Activated CD8-positive, alpha-beta T cell treated with anti-CD3 and anti-CD28 coated beads, Interleukin-2, amount 10 ng/mL, durations not matched to agents 7 days and 5 days (primary cell): Measurements from ENCODE around the gene EXOC3L1. TPM values are rescaled to one million over a fixed set of nuclear protein-coding genes. Genes with fewer than 3 reads are reported as not detected.

Experiments used
- ATAC-seq: fragments of 150-1000 bp; cut with Tn5 transposase; one replicate; pipeline ENCODE4 v1.10.0; 2021; ENCODE audit warnings: moderate library complexity
- CTCF ChIA-PET: fragments of 350-600 bp; sonication (Branson Sonifier 250); formaldehyde crosslinking; loops from one replicate; lab custom pipeline; 2021; ENCODE audit warnings: antibody characterized with exemption; lab: Charles Lee
- POLR2A ChIA-PET: fragments of 350-600 bp; sonication (Branson Sonifier 250); formaldehyde crosslinking; loops from one replicate; lab custom pipeline; 2021; ENCODE audit warnings: antibody characterized with exemption; lab: Charles Lee
- DNase-seq: peaks from one replicate; pipeline ENCODE4 v3.0.0-alpha.2; 2020
- H3K27ac Mint-ChIP-seq: one replicate; pipeline ENCODE4 v1.8.0; 2021; ENCODE audit warnings: mild to moderate bottlenecking, mixed read lengths
- H3K27me3 Mint-ChIP-seq: one replicate; pipeline ENCODE4 v1.8.0; 2021; ENCODE audit warnings: low read depth, mixed read lengths
- H3K36me3 Mint-ChIP-seq: one replicate; pipeline ENCODE4 v1.8.0; 2021; ENCODE audit warnings: low read depth, mixed read lengths
- H3K4me1 Mint-ChIP-seq: one replicate; pipeline ENCODE4 v1.8.0; 2021; ENCODE audit warnings: low read depth, mixed read lengths
- H3K4me3 Mint-ChIP-seq: one replicate; pipeline ENCODE4 v1.8.0; 2021; ENCODE audit warnings: mild to moderate bottlenecking, mixed read lengths
- H3K9me3 Mint-ChIP-seq: one replicate; pipeline ENCODE4 v1.8.0; 2022; ENCODE audit warnings: mixed read lengths; ENCODE audit not compliant: insufficient read depth
- total RNA-seq, 2 experiments: library from RNA; stranded (reverse); gene quantifications; one replicate each; pipeline ENCODE4 v1.2.3, GENCODE V29; 2021

Gene EXOC3L1
- total RNA-seq, 2 experiments from 2014 or later: not detected

DNA sequence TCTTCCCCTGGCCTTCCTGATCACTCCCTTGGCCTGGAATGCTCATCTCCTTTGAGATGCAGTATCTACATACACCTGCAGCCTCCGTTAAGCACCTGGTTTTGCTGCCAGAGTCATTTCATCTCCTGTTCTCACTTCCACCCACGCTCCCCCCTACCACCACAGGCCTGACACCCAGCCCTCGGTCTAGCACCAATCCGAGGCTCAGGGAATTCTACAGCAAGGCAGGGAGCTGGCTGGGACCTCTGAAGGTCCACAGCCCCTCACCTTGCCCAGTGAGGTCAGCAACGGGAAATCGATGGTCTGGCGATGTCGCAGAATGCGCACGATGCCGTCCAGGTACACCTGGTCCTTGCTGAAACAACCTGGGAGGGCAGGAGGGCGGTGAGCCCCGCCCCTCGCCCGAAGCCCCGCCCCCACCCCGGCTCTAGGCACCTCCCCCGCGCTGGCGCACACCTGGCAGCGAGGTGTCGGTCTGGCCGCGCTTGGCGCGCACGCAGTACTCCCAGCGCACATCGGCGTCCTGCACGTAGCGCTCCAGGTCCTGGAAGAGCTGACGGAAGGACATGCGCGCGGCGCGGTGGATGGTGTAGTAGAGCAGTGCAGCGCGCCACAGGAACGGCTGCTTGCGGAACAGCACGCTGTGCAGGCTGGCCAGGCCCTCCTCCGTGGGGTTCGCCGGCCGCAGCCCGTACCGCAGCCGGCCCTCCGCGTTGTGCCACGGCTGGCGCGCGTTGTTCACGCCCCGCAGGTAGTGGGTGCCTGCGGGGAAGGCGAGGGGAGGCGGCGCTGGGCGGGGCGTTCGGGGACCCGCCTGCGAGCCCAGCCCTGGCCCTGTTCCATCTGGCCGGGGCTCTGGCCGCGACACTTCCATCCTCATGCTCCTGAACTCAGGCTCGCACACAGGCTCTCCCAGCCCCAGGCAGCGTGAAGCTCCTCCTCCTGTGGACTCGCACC lies 11.9 kb downstream of the EXOC3L1 start:
- DNase-seq: peak; percentile 69
- Mint-ChIP-seq H3K4me1 (peaks cover 45% of the 10 kb centered on the region), H3K4me3 (peak overlapping the region; percentile 61), H3K27ac (no peak overlapping the region), H3K27me3 (peaks cover 21% of the 10 kb centered on the region), H3K9me3 (no peaks in the 10 kb centered on the region), H3K36me3 (peaks cover 22% of the 10 kb centered on the region)
- ChIA-PET CTCF (interaction anchor here (0.8 to 6.6 kb wide), 6 partner anchors 9 to 297 kb away, joined by 3 to 47 read pairs (median 5); partner anchors contain the start of genes FBXL8, PDP2 and TRADD), POLR2A (interaction anchor here (0.6 kb wide), 1 partner anchor 70 kb away, joined by 3 read pairs; no protein-coding TSS in a partner anchor)
- ATAC-seq: peak; percentile 55

DNA sequence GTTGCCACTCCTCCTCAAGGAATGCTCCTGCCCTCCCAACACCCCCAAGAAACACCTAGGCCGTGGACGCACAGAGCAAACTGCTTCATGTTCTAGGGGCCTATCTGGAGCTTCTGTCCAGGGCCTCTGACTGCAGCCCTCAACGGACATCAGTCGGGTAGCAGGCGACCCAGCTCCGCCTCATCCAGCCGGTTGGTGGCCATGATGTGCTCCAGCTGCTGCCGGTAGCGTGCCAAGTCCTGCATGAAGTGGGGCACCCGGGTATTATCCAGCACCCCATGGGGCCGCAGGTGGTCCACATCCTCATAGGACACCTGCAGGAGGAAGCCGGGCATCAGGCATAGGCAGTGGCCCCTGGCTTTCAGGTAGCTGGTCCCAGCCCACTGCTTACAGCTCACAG lies 13.3 kb downstream of the EXOC3L1 start:
- H3K4me1 Mint-ChIP-seq: peaks cover 50% of the 10 kb centered on the region
- H3K36me3 Mint-ChIP-seq: peaks cover 22% of the 10 kb centered on the region
- ChIA-PET CTCF (interaction anchor here (0.8 to 6.6 kb wide), 9 partner anchors 8 to 296 kb away, joined by 3 to 47 read pairs (median 6); partner anchors contain the start of genes FBXL8, MATCAP1, PDP2 and TRADD), POLR2A (interaction anchor here (1.0 to 2.2 kb wide), 4 partner anchors 12 to 69 kb away, joined by 3 to 11 read pairs (median 4); partner anchors contain the start of genes FBXL8 and TRADD)
- DNase-seq: no peak
- H3K4me3 Mint-ChIP-seq: no peak overlapping the region
- peaks cover 29% of the 10 kb centered on the region for H3K27me3 Mint-ChIP-seq
- no peaks in the 10 kb centered on the region for H3K9me3 Mint-ChIP-seq
- H3K27ac Mint-ChIP-seq: no peak overlapping the region
- ATAC-seq: no peak

DNA sequence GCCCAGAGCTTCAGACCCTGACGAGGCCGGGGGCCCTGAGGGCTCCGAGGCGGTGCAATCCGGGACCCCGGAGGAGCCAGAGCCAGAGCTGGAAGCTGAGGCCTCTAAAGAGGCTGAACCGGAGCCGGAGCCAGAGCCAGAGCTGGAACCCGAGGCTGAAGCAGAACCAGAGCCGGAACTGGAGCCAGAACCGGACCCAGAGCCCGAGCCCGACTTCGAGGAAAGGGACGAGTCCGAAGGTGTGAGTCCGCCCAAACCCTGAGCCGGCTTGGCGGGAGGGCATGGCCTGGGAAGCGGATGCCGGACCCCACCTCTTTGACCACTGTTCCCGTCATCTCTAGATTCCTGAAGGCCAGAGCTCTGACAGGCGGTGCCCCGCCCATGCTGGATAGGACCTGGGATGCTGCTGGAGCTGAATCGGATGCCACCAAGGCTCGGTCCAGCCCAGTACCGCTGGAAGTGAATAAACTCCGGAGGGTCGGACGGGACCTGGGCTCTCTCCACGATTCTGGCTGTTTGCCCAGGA lies 15.2 kb downstream of the EXOC3L1 start:
- no peak for ATAC-seq
- no peak for DNase-seq
- Mint-ChIP-seq H3K4me1 (peaks cover 62% of the 10 kb centered on the region), H3K27ac (no peak overlapping the region), H3K4me3 (no peak overlapping the region), H3K27me3 (peaks cover 41% of the 10 kb centered on the region), H3K9me3 (no peaks in the 10 kb centered on the region), H3K36me3 (peaks cover 22% of the 10 kb centered on the region)
- ChIA-PET CTCF (interaction anchor here (1.3 to 6.6 kb wide), 6 partner anchors 8 to 197 kb away, joined by 3 to 47 read pairs (median 18); partner anchors contain the start of genes FBXL8, MATCAP1 and TRADD), POLR2A (interaction anchor here (2.2 to 3.2 kb wide), 2 partner anchors 11 to 15 kb away, joined by 11 to 13 read pairs; partner anchors contain the start of genes FBXL8 and TRADD)

DNA sequence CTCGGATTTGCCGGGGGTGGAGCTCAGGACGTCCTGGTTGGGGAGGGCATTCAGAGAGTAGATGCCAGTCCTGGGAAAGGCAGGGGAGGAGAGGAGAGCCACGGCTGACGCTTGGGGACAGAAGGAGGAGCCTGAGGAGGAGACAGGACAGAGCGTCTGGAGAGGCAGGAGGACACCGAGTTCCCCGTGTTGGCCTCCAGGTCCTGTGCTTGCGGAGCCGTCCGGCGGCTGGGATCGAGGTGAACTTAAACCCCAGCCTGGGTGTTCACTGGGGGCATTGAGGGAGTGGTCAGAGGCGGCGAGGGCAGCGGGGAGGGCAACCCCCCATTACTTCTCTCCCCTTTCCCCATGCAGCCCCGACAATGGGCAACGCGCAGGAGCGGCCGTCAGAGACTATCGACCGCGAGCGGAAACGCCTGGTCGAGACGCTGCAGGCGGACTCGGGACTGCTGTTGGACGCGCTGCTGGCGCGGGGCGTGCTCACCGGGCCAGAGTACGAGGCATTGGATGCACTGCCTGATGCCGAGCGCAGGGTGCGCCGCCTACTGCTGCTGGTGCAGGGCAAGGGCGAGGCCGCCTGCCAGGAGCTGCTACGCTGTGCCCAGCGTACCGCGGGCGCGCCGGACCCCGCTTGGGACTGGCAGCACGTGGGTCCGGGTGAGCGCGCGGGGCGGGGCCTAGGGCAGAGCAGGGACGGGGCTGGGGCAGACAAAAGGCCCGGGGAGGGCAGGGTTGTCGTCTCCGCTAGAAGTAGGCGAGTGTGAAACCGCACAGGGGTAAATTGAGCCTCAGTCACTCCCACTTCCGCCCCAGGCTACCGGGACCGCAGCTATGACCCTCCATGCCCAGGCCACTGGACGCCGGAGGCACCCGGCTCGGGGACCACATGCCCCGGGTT lies 15.9 kb downstream of the EXOC3L1 start:
- DNase-seq (peak; percentile 76), ATAC-seq (peak; percentile 77)
- ChIA-PET CTCF (interaction anchor here (0.6 to 6.6 kb wide), 7 partner anchors 11 to 466 kb away, joined by 3 to 47 read pairs (median 6); partner anchors contain the start of genes FBXL8, MATCAP1 and TRADD), POLR2A (interaction anchor here (0.6 to 3.2 kb wide), 6 partner anchors 10 to 162 kb away, joined by 3 to 13 read pairs (median 4); partner anchors contain the start of genes FBXL8, HSF4 and TRADD)
- H3K4me3 Mint-ChIP-seq: peak overlapping the region; percentile 74
- H3K27me3 Mint-ChIP-seq: peaks cover 42% of the 10 kb centered on the region
- no peaks in the 10 kb centered on the region for H3K9me3 Mint-ChIP-seq
- peaks cover 67% of the 10 kb centered on the region for H3K4me1 Mint-ChIP-seq
- H3K36me3 Mint-ChIP-seq: peaks cover 20% of the 10 kb centered on the region
- peak overlapping the region; percentile 47 for H3K27ac Mint-ChIP-seq

DNA sequence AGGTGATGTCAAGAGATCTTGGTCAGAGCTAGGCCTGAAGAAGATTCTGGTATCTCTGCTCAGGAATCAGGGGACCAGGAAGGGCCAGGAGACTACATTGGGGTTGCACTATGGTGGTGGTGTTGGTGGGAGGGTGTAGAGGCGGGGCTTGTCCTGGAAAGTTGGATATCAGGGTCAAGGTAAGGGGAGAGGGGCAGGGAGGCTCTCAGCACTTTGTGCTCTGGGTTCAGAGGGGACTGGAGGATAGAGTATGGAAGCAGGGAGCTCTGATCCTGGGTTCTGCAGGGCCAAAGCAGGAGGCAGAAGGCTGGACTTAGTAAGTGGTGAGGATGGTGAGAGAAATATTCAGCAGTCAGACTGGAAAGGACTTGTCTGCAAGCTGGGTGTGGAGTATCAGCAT lies 16.6 kb downstream of the EXOC3L1 start:
- Mint-ChIP-seq H3K36me3 (peaks cover 18% of the 10 kb centered on the region), H3K9me3 (no peaks in the 10 kb centered on the region), H3K27ac (peak overlapping the region; percentile 63), H3K4me3 (peak overlapping the region; percentile 74), H3K27me3 (peaks cover 42% of the 10 kb centered on the region), H3K4me1 (peaks cover 61% of the 10 kb centered on the region)
- no peak for DNase-seq
- ATAC-seq: no peak
- ChIA-PET POLR2A (interaction anchor here (1.1 to 3.2 kb wide), 3 partner anchors 9 to 13 kb away, joined by 3 to 13 read pairs (median 3); partner anchors contain the start of genes FBXL8, HSF4 and TRADD), CTCF (interaction anchor here (0.6 to 6.6 kb wide), 8 partner anchors 11 to 465 kb away, joined by 3 to 47 read pairs (median 5); partner anchors contain the start of genes FBXL8, MATCAP1 and TRADD)

DNA sequence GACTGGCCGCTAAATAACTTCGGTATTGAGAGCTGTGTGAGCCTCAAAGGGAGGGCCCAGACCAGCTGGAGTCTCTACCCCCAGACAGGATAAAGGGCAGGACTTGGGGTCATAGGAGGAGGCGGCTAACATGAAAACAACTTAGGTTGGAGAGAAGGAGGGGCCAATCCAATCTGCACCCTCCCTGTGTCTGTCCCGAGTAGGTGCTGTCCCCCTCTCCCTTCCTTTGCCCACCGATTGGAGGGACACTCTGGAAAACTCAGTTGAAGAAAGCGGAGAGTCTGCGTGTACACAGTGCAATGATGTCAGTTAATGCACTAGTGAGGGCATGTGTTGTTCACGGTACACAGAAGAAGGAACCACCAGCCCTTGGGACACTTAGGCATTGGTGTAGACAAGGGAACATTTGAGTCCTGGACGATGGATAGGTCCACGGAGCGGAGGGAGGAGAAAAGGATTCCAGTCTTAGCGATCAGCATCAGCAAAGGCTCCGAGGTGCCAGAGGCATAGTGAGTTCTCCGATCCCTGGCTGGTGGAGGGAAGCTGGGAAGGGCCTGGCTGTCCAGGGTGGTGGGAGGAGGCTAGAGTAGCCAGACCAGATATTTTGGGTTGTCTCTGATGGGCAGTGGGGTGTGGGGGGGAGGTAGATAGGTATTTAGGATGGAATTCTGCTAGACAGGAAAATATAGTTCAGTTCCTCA lies 18.8 kb downstream of the EXOC3L1 start:
- Mint-ChIP-seq H3K4me1 (peaks cover 59% of the 10 kb centered on the region), H3K4me3 (peak overlapping the region; percentile 42), H3K27me3 (peaks cover 49% of the 10 kb centered on the region), H3K27ac (no peak overlapping the region), H3K9me3 (no peaks in the 10 kb centered on the region), H3K36me3 (peaks cover 10% of the 10 kb centered on the region)
- POLR2A ChIA-PET: interaction anchor here (0.7 kb wide), 1 partner anchor 12 kb away, joined by 3 read pairs; no protein-coding TSS in a partner anchor
- DNase-seq (no peak), ATAC-seq (no peak)
- CTCF ChIA-PET: interaction anchor here (0.7 to 3.2 kb wide), 6 partner anchors 11 to 118 kb away, joined by 3 to 17 read pairs (median 8); partner anchors contain the start of gene FBXL8

DNA sequence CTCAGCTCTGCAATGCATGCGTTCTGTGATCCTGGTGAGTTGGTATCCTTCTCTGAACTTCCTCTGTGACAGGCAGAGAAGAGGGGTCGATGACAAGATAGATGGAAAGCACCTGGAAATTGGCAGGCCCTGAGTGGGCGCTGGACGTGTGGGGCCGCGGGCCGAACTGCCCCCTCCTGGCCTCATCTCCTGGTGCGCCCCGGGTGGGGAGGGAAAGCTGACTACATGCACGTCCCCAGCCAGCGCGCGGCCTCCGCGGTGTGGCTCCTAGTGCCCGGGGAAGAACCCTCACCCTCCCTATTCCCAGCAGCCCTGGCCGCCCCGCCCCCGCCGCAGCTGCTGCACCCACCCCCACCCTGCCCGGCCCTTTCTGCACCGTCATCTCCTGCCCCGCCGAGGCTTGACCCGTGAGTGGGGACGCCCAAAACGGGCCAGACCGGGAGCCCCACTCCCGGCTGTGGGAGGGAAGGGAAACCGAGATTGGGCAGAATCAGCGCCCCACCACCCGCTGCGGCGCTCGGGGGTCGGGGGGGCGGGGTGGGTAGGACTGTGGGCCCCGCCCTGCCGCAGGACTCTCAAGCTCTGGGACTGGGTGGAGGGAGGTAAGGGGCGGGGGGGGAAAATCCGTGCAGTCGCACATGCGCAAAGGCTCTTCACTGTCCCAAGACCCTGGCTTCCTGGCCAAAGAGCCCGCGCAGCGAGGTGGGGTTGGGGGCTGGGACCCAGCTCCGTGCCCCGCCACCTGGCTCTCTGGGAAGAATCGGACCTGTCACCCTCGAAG lies 19.6 kb downstream of the EXOC3L1 start, which contains the start of gene NOL3:
Gene NOL3 (plus strand): TSS at position 371 of the 781 bp plus-strand sequence.
- peak within 1 kb of the TSS; percentile 13 for H3K27ac Mint-ChIP-seq

DNA sequence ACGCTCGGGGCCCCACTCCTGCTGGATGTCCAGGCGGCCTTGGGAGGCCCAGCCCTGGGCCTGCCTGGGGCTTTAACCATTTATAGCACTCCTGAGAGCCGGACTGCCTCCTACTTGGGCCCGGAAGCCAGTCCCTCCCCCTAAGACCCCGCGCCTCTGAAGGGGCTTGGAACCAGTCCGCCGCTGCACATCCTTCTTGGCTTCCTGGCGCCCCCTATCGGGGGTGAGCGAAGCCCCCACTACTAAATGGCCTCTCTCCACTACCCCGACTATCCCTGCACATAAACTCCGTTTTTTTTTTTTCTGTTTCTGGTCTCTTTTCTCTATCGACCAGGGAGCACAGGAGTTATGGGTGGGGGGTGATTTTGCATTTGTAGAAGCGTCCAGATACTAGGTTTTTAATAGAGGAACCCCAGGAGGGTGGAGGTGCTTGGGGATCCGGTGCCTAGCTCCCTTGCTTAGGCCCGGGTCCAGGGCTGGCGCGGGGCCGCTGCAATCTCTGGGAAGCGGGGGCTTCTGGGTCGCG lies 20.2 kb downstream of the EXOC3L1 start:
- CTCF ChIA-PET: interaction anchor here (0.9 to 3.2 kb wide), 11 partner anchors 8 to 152 kb away, joined by 3 to 17 read pairs (median 4); partner anchors contain the start of gene FBXL8
- Mint-ChIP-seq H3K4me1 (peaks cover 61% of the 10 kb centered on the region), H3K4me3 (peak overlapping the region; percentile 76), H3K9me3 (no peaks in the 10 kb centered on the region), H3K27ac (peak overlapping the region; percentile 13), H3K27me3 (peaks cover 59% of the 10 kb centered on the region), H3K36me3 (peaks cover 9% of the 10 kb centered on the region)
- no peak for ATAC-seq
- POLR2A ChIA-PET: interaction anchor here (0.6 to 1.7 kb wide), 3 partner anchors 10 to 141 kb away, joined by 3 read pairs; partner anchors contain the start of genes CBFB, FBXL8, TMEM208 and TRADD
- DNase-seq: peak; percentile 59

More for the DNA sequence above, 19.6 kb downstream of the EXOC3L1 start, which contains the start of gene NOL3:
- Mint-ChIP-seq H3K4me3 (peak within 1 kb of the TSS; percentile 76), H3K4me1 (peaks cover 60% of the 10 kb centered on the region), H3K27me3 (peaks cover 53% of the 10 kb centered on the region), H3K9me3 (no peaks in the 10 kb centered on the region), H3K36me3 (peaks cover 7% of the 10 kb centered on the region)
- POLR2A ChIA-PET: interaction anchor here (0.6 to 1.7 kb wide), 3 partner anchors 11 to 142 kb away, joined by 3 read pairs; partner anchors contain the start of genes CBFB and TMEM208
- CTCF ChIA-PET: interaction anchor here (0.7 to 3.2 kb wide), 11 partner anchors 8 to 152 kb away, joined by 3 to 17 read pairs (median 4); partner anchors contain the start of gene FBXL8
- peak; percentile 65 for DNase-seq
- peak; percentile 25 for ATAC-seq

DNA sequence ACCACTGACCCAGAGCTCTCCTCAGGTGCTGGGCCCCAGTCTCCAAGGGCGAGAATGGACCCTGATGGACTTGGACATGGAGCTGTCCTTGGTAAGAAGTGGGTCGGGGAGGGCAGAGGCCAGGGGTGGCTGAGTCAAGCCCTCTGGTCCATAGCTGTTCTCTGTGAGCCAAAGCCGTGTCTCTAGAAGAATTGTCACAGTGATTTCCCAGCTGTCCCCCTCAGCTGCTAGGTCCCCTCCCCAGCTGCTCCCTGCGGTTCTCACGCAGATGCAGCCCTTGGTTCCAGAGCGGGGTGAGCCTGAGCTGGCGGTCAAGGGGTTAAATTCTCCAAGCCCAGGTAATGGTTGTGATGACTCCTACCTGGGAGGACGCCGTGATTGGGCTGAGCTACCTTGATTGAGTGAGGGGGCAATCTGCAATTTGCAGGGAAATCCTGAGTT lies 20.9 kb downstream of the EXOC3L1 start:
- POLR2A ChIA-PET: interaction anchor here (1.7 kb wide), 1 partner anchor 58 kb away, joined by 3 read pairs; the partner anchor contains the start of gene TMEM208
- H3K4me3 Mint-ChIP-seq: no peak overlapping the region
- no peaks in the 10 kb centered on the region for H3K9me3 Mint-ChIP-seq
- DNase-seq: no peak
- CTCF ChIA-PET: interaction anchor here (0.9 to 3.2 kb wide), 11 partner anchors 8 to 215 kb away, joined by 3 to 17 read pairs (median 4); partner anchors contain the start of genes CES3 and FBXL8
- H3K27ac Mint-ChIP-seq: no peak overlapping the region
- H3K36me3 Mint-ChIP-seq: peaks cover 9% of the 10 kb centered on the region
- peaks cover 62% of the 10 kb centered on the region for H3K27me3 Mint-ChIP-seq
- no peak for ATAC-seq
- peaks cover 59% of the 10 kb centered on the region for H3K4me1 Mint-ChIP-seq
